A673 (cell line): Measurements from ENCODE around the gene ALPI.

Experiments
- CTCF ChIP-seq: fragments of 300-800, 200-600 bp; sonication (generic); conservative IDR thresholded peaks from 2 replicates; pipeline ENCODE4 v1.5.1; 2017; ENCODE audit warnings: low read depth, mild to moderate bottlenecking, antibody characterized with exemption, low read length, moderate library complexity, mixed read lengths
- EZH2 ChIP-seq: fragments of 200-600 bp; sonication (generic); IDR thresholded peaks from 2 replicates; pipeline ENCODE4 v1.6.1; 2017; ENCODE audit warnings: borderline replicate concordance, low read depth, mild to moderate bottlenecking, mixed read lengths, antibody characterized with exemption, low read length; ENCODE audit not compliant: poor library complexity, severe bottlenecking

- TF ChIP-seq CTCF (no peak), EZH2 (peak; percentile 92)
Observed at GRCh38 chr2:232420463-232421188, 35.3 kb upstream of the ALPI start.
